DMS 273 treated with DMSO at 0.1 percent for 48 hours (cell line): Measurements from ENCODE around the gene NTF3.

ENCODE experiments used
- DNase-seq: peaks from one replicate; lab custom pipeline; 2025; lab: John Stamatoyannopoulos, UW

The NTF3 gene

GRCh38 chr12:5430641-5431603 lies 986 bp upstream of the NTF3 start:
- DNase-seq: no peak

GRCh38 chr12:5433081-5433844 lies 1.4 kb downstream of the NTF3 start:
- DNase-seq: no peak

- DNase-seq: no peak
Measured at GRCh38 chr12:5433845-5434646, 2.1 kb downstream of the NTF3 start.

- DNase-seq: no peak
Measured at GRCh38 chr12:5434647-5435560, 3.0 kb downstream of the NTF3 start.

- no peak for DNase-seq
Measured at GRCh38 chr12:5437182-5437583, 5.3 kb downstream of the NTF3 start.

- DNase-seq: no peak
Measured at GRCh38 chr12:5437589-5437988, 5.7 kb downstream of the NTF3 start.

- DNase-seq: no peak
Measured at GRCh38 chr12:5438671-5439200, 6.8 kb downstream of the NTF3 start.

- DNase-seq: no peak
Measured at GRCh38 chr12:5439371-5439771, 7.5 kb downstream of the NTF3 start.

GRCh38 chr12:5439788-5440300 lies 7.9 kb downstream of the NTF3 start:
- no peak for DNase-seq

GRCh38 chr12:5440978-5441377 lies 9.1 kb downstream of the NTF3 start:
- DNase-seq: no peak

GRCh38 chr12:5441497-5442236 lies 9.8 kb downstream of the NTF3 start:
- no peak for DNase-seq

GRCh38 chr12:5442251-5443006 lies 10.5 kb downstream of the NTF3 start:
- DNase-seq: no peak

GRCh38 chr12:5444520-5444919 lies 12.6 kb downstream of the NTF3 start:
- no peak for DNase-seq

- DNase-seq: no peak
Measured at GRCh38 chr12:5447320-5447719, 15.4 kb downstream of the NTF3 start.

GRCh38 chr12:5451251-5451650 lies 19.3 kb downstream of the NTF3 start:
- DNase-seq: no peak

- no peak for DNase-seq
Measured at GRCh38 chr12:5452569-5452968, 20.7 kb downstream of the NTF3 start.

GRCh38 chr12:5453466-5453865 lies 21.6 kb downstream of the NTF3 start:
- DNase-seq: no peak

GRCh38 chr12:5455045-5455444 lies 23.1 kb downstream of the NTF3 start:
- no peak for DNase-seq

- no peak for DNase-seq
Measured at GRCh38 chr12:5456030-5456429, 24.1 kb downstream of the NTF3 start.
